DMS114 treated with DMSO at 0.1 percent for 48 hours (cell line): ENCODE data around the gene TENT4A.
"Not testable (repeated sequence)": the region's sequence is repeated elsewhere in the genome, so short reads cannot be mapped to it uniquely, and the experiment has no call there.

Source experiments
- DNase-seq: peaks from one replicate; lab custom pipeline; 2025; ENCODE audit not compliant: unreplicated experiment; lab: John Stamatoyannopoulos, UW

TENT4A gene

GRCh38 chr5:6767481-6768063, 54.3 kb downstream of the TENT4A start:
- no peak for DNase-seq

- DNase-seq, result no peak
These were observed 55.5 kb downstream of the TENT4A start for GRCh38 chr5:6768590-6769230.

- DNase-seq, result no peak
These were observed 57.8 kb downstream of the TENT4A start for GRCh38 chr5:6770826-6771607.

GRCh38 chr5:6772886-6773285, 59.7 kb downstream of the TENT4A start:
- no peak for DNase-seq

GRCh38 chr5:6773342-6774035, 60.3 kb downstream of the TENT4A start:
- no peak for DNase-seq

- DNase-seq, result not testable (repeated sequence)
These were observed 61.0 kb downstream of the TENT4A start for GRCh38 chr5:6774207-6774606.

- DNase-seq, result no peak
These were observed 61.5 kb downstream of the TENT4A start for GRCh38 chr5:6774721-6775204.

- no peak for DNase-seq
These were observed 62.3 kb downstream of the TENT4A start for GRCh38 chr5:6775571-6775970.

GRCh38 chr5:6780802-6781391, 67.7 kb downstream of the TENT4A start:
- DNase-seq, result no peak

GRCh38 chr5:6781716-6782115, 68.5 kb downstream of the TENT4A start:
- DNase-seq, result no peak

- DNase-seq, result no peak
These were observed 70.6 kb downstream of the TENT4A start for GRCh38 chr5:6783787-6784186.

GRCh38 chr5:6784481-6784880, 71.2 kb downstream of the TENT4A start:
- no peak for DNase-seq

- DNase-seq, result no peak
These were observed 72.1 kb downstream of the TENT4A start for GRCh38 chr5:6785161-6785860.

GRCh38 chr5:6785861-6786180, 72.6 kb downstream of the TENT4A start:
- DNase-seq, result no peak

- DNase-seq, result no peak
These were observed 73.7 kb downstream of the TENT4A start for GRCh38 chr5:6786786-6787495.

GRCh38 chr5:6787941-6788340, 74.7 kb downstream of the TENT4A start:
- no peak for DNase-seq

GRCh38 chr5:6788439-6788838, 75.2 kb downstream of the TENT4A start:
- DNase-seq, result no peak

- DNase-seq, result no peak
These were observed 75.9 kb downstream of the TENT4A start for GRCh38 chr5:6788956-6789649.

GRCh38 chr5:6790346-6790865, 77.2 kb downstream of the TENT4A start:
- no peak for DNase-seq
